Activated CD4-positive, alpha-beta T cell treated with anti-CD3 and anti-CD28 coated beads, Interleukin-2, amount 10 ng/mL, durations not matched to agents 24 days and 14 days (primary cell): ENCODE data around the gene CHRNE. TPM values are rescaled to one million over a fixed set of nuclear protein-coding genes. Genes with fewer than 3 reads are reported as not detected.
A peak's percentile ranks its signal among the peaks of the same experiment; 100 is the strongest.

Experiments used
- DNase-seq: peaks from one replicate; pipeline ENCODE4 v3.0.0; 2022
- H3K27ac Mint-ChIP-seq: one replicate; pipeline ENCODE4 v1.8.0; 2022; ENCODE audit warnings: mild to moderate bottlenecking, mixed read lengths
- H3K27me3 Mint-ChIP-seq: one replicate; pipeline ENCODE4 v1.8.0; 2022; ENCODE audit warnings: mixed read lengths
- H3K36me3 Mint-ChIP-seq: one replicate; pipeline ENCODE4 v1.8.0; 2022; ENCODE audit warnings: low read depth, mild to moderate bottlenecking, mixed read lengths
- H3K4me1 Mint-ChIP-seq: one replicate; pipeline ENCODE4 v1.8.0; 2021; ENCODE audit warnings: mixed read lengths
- H3K4me3 Mint-ChIP-seq: one replicate; pipeline ENCODE4 v1.8.0; 2022; ENCODE audit warnings: mild to moderate bottlenecking, moderate library complexity, mixed read lengths
- H3K9me3 Mint-ChIP-seq: one replicate; pipeline ENCODE4 v1.8.0; 2021; ENCODE audit warnings: mixed read lengths
- intact Hi-C: fragments of 100-400 bp; cut with micrococcal nuclease; formaldehyde crosslinking; loops from one replicate; pipeline ENCODE4 v1.15.1; 2023
- total RNA-seq: library from RNA; stranded (reverse); gene quantifications from 2 replicates; pipeline ENCODE4 v1.2.3, GENCODE V29; 2022

The CHRNE gene
- total RNA-seq, 1 donor from 2014 or later: 0.42 TPM

- H3K27me3 Mint-ChIP-seq: no peaks in the 10 kb centered on the region
- peak overlapping the region; percentile 95 for H3K4me3 Mint-ChIP-seq
- peaks cover 68% of the 10 kb centered on the region for H3K36me3 Mint-ChIP-seq
- H3K9me3 Mint-ChIP-seq: no peaks in the 10 kb centered on the region
- intact Hi-C loops: loop anchor here (1.0 to 10.0 kb wide), 4 partner anchors 42 to 581 kb away; partner anchors contain the start of genes ARRB2, CAMTA2 and UBE2G1
- peak; percentile 94 for DNase-seq
- H3K27ac Mint-ChIP-seq: peak overlapping the region; percentile 95
- peaks cover 54% of the 10 kb centered on the region for H3K4me1 Mint-ChIP-seq
Observed at GRCh38 chr17:4945176-4945943, 42.5 kb upstream of the CHRNE start.

- peaks cover 72% of the 10 kb centered on the region for H3K36me3 Mint-ChIP-seq
- intact Hi-C loops: loop anchor here (1.0 to 10.0 kb wide), 4 partner anchors 43 to 580 kb away; partner anchors contain the start of genes ARRB2, CAMTA2 and UBE2G1
- DNase-seq: peak; percentile 77
- no peaks in the 10 kb centered on the region for H3K27me3 Mint-ChIP-seq
- H3K9me3 Mint-ChIP-seq: no peaks in the 10 kb centered on the region
- H3K4me1 Mint-ChIP-seq: peaks cover 52% of the 10 kb centered on the region
- peak overlapping the region; percentile 95 for H3K27ac Mint-ChIP-seq
- H3K4me3 Mint-ChIP-seq: peak overlapping the region; percentile 95
Observed at GRCh38 chr17:4944554-4945175, 41.8 kb upstream of the CHRNE start.

DNA sequence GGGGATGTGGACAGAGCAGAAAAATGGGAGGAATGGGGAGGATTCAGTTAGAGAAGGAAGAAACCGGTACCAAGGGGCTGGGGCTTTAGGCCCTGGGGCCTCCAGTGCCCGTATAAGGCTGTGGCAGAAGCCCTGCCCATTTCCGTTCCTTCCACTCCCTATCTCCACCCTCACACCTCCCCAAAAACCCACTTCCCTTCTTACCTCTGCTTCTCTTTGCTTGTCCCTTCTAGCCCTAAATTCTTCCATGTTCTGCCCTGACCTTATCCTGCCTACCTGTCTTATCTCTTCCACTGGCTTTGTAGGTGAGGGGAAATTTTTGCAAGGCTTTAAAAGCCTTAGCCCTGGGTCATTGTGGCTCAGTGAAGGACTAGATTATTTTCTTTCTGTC is 41.3 kb upstream of the CHRNE start:
- DNase-seq: peak; percentile 90
- H3K4me3 Mint-ChIP-seq: peak overlapping the region; percentile 95

GRCh38 chr17:4942760-4943508 is 40.0 kb upstream of the CHRNE start:
- H3K9me3 Mint-ChIP-seq: no peaks in the 10 kb centered on the region
- peaks cover 60% of the 10 kb centered on the region for H3K4me1 Mint-ChIP-seq
- peaks cover 80% of the 10 kb centered on the region for H3K36me3 Mint-ChIP-seq
- H3K4me3 Mint-ChIP-seq: peak overlapping the region; percentile 95
- H3K27me3 Mint-ChIP-seq: no peaks in the 10 kb centered on the region
- DNase-seq: no peak
- intact Hi-C loops: loop anchor here (10.0 kb wide), 1 partner anchor 578 kb away; the partner anchor contains the start of gene UBE2G1
- peak overlapping the region; percentile 92 for H3K27ac Mint-ChIP-seq

More for the DNA sequence above, 41.3 kb upstream of the CHRNE start:
- Mint-ChIP-seq H3K36me3 (peaks cover 74% of the 10 kb centered on the region), H3K9me3 (no peaks in the 10 kb centered on the region), H3K4me1 (peaks cover 52% of the 10 kb centered on the region), H3K27me3 (no peaks in the 10 kb centered on the region), H3K27ac (peak overlapping the region; percentile 95)
- intact Hi-C loops: loop anchor here (2.0 to 10.0 kb wide), 2 partner anchors 75 to 579 kb away; partner anchors contain the start of gene UBE2G1

GRCh38 chr17:4941319-4941610 is 38.4 kb upstream of the CHRNE start:
- peak overlapping the region; percentile 95 for H3K4me3 Mint-ChIP-seq
- H3K4me1 Mint-ChIP-seq: peaks cover 58% of the 10 kb centered on the region
- no peaks in the 10 kb centered on the region for H3K9me3 Mint-ChIP-seq
- DNase-seq: no peak
- H3K27ac Mint-ChIP-seq: peak overlapping the region; percentile 92
- H3K36me3 Mint-ChIP-seq: peaks cover 79% of the 10 kb centered on the region
- no peaks in the 10 kb centered on the region for H3K27me3 Mint-ChIP-seq
- intact Hi-C loops: loop anchor here (2.0 to 10.0 kb wide), 3 partner anchors 38 to 576 kb away; partner anchors contain the start of genes CHRNE, NUP88 and UBE2G1

- intact Hi-C loops: loop anchor here (1.0 to 10.0 kb wide), 4 partner anchors 8 to 576 kb away; partner anchors contain the start of genes CHRNE, NUP88, PFN1 and UBE2G1
- H3K9me3 Mint-ChIP-seq: no peaks in the 10 kb centered on the region
- peak overlapping the region; percentile 92 for H3K27ac Mint-ChIP-seq
- peaks cover 60% of the 10 kb centered on the region for H3K4me1 Mint-ChIP-seq
- peak overlapping the region; percentile 95 for H3K4me3 Mint-ChIP-seq
- no peaks in the 10 kb centered on the region for H3K27me3 Mint-ChIP-seq
- DNase-seq: peak; percentile 86
- H3K36me3 Mint-ChIP-seq: peaks cover 78% of the 10 kb centered on the region
Observed at GRCh38 chr17:4940555-4941318, 37.8 kb upstream of the CHRNE start.

- peaks cover 72% of the 10 kb centered on the region for H3K36me3 Mint-ChIP-seq
- no peaks in the 10 kb centered on the region for H3K27me3 Mint-ChIP-seq
- intact Hi-C loops: loop anchor here (1.0 to 10.0 kb wide), 4 partner anchors 8 to 575 kb away; partner anchors contain the start of genes CHRNE, NUP88, PFN1 and UBE2G1
- no peaks in the 10 kb centered on the region for H3K9me3 Mint-ChIP-seq
- H3K4me1 Mint-ChIP-seq: peaks cover 52% of the 10 kb centered on the region
- peak within 1 kb of the TSS; percentile 92 for H3K27ac Mint-ChIP-seq
- peak within 1 kb of the TSS; percentile 95 for H3K4me3 Mint-ChIP-seq
- DNase-seq: peak; percentile 100
Observed at GRCh38 chr17:4939796-4940554, 37.1 kb upstream of the CHRNE start, which contains the start of the genes RNF167 and SLC25A11. TSS of gene RNF167 (plus strand) at chr17:4940268. CDS start at chr17:4940910, 642 bp downstream. TSS of gene SLC25A11 (minus strand) at chr17:4940046. CDS start at chr17:4939910, 136 bp downstream.

- Mint-ChIP-seq H3K4me1 (peaks cover 49% of the 10 kb centered on the region), H3K4me3 (peak overlapping the region; percentile 95), H3K27ac (peak overlapping the region; percentile 92), H3K9me3 (no peaks in the 10 kb centered on the region), H3K36me3 (peaks cover 67% of the 10 kb centered on the region), H3K27me3 (no peaks in the 10 kb centered on the region)
- intact Hi-C loops: no loop called here
- no peak for DNase-seq
Observed at GRCh38 chr17:4939546-4939795, 36.6 kb upstream of the CHRNE start.

DNA sequence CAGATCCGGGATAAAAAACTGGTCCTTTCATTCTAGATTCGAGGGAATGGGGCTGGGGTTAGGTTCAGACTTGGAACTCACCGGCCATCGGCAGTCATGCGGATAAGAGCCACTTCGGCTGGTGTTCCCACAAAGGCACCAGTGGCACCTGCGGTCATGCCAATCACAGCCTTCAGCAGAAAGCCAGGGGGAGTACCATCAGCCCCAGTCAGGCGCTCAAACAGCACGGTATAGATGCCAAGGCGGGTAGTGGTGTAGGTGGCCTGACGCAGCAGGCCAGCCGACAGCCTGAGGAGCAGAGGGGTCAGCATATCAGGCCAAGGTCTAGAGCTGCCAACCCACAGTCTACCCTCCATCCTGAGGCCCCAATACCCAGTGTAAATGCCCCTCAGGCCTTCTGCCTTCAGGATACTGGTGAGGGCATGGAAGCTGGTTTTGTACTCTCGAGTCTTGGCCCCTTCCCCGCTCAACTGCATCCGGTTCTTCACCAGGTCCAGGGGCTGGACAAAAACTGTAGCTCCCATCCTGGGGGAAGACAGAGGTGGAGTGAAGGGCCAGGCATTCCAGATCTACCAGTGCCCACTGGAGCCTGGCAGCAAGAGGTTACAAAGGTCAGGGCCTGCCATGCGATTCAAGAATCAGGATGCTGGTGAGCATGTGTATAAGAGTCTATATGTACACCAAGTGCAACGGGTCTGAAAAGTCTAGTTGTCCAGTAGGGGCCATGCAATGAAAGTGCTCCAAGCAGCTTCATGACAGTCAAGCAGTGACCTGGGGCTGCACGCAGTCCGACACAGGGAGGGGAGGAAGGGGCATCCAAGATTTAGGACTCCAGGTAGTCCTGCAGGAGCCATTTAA is 36.0 kb upstream of the CHRNE start:
- Mint-ChIP-seq H3K36me3 (peaks cover 62% of the 10 kb centered on the region), H3K27ac (peak overlapping the region; percentile 92), H3K9me3 (no peaks in the 10 kb centered on the region), H3K27me3 (no peaks in the 10 kb centered on the region), H3K4me3 (peak overlapping the region; percentile 95), H3K4me1 (peaks cover 49% of the 10 kb centered on the region)
- intact Hi-C loops: no loop called here
- DNase-seq: no peak

- Mint-ChIP-seq H3K4me3 (peak overlapping the region; percentile 95), H3K4me1 (peaks cover 45% of the 10 kb centered on the region), H3K27ac (no peak overlapping the region), H3K9me3 (no peaks in the 10 kb centered on the region), H3K27me3 (no peaks in the 10 kb centered on the region), H3K36me3 (peaks cover 59% of the 10 kb centered on the region)
- intact Hi-C loops: no loop called here
- no peak for DNase-seq
Observed at GRCh38 chr17:4938069-4938491, 35.2 kb upstream of the CHRNE start.

DNA sequence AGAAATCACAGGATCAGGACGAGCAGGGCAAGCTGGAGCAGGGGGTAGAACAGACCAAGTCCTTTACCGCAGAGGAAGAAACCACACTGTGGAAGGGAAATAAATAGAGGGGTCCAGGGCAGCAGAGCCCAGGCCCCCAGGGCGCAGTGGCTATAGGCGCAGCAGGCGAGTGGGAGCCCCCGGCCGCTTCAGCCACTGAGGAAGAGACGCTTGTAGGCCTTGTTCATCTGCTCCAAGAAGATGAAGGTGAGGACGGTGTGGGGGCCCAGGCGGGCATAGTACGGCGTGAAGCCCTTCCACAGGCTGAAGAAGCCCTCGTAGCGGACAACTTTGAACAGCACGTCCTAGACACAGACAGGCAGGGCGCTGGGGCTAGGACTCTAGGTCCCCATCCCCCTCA is 34.7 kb upstream of the CHRNE start:
- peak overlapping the region; percentile 95 for H3K4me3 Mint-ChIP-seq
- H3K9me3 Mint-ChIP-seq: no peaks in the 10 kb centered on the region
- no peak overlapping the region for H3K27ac Mint-ChIP-seq
- peaks cover 41% of the 10 kb centered on the region for H3K4me1 Mint-ChIP-seq
- no peak for DNase-seq
- peaks cover 56% of the 10 kb centered on the region for H3K36me3 Mint-ChIP-seq
- no peaks in the 10 kb centered on the region for H3K27me3 Mint-ChIP-seq
- intact Hi-C loops: no loop called here

GRCh38 chr17:4936436-4936835 is 33.5 kb upstream of the CHRNE start:
- H3K9me3 Mint-ChIP-seq: no peaks in the 10 kb centered on the region
- H3K36me3 Mint-ChIP-seq: peaks cover 48% of the 10 kb centered on the region
- peaks cover 35% of the 10 kb centered on the region for H3K4me1 Mint-ChIP-seq
- intact Hi-C loops: no loop called here
- DNase-seq: no peak
- H3K27me3 Mint-ChIP-seq: no peaks in the 10 kb centered on the region
- peak overlapping the region; percentile 49 for H3K27ac Mint-ChIP-seq
- no peak overlapping the region for H3K4me3 Mint-ChIP-seq
